HFFc6 (cell line): ENCODE results near the gene EBP. TPM values are rescaled to one million over a fixed set of nuclear protein-coding genes. Genes with fewer than 3 reads are reported as not detected.

Source experiments
- DNase-seq: peaks from one replicate; pipeline ENCODE4 v3.0.0-alpha.2; 2018
- H3K27ac Mint-ChIP-seq: 2 replicates; pipeline ENCODE4 v1.8.0; 2020; ENCODE audit warnings: mild to moderate bottlenecking, mixed read lengths
- H3K27me3 Mint-ChIP-seq: 2 replicates; pipeline ENCODE4 v1.8.0; 2021; ENCODE audit warnings: mild to moderate bottlenecking, moderate library complexity, mixed read lengths; ENCODE audit not compliant: insufficient read depth
- H3K36me3 Mint-ChIP-seq: 2 replicates; pipeline ENCODE4 v1.8.0; 2021; ENCODE audit warnings: low read depth, mixed read lengths
- H3K4me1 Mint-ChIP-seq: 2 replicates; pipeline ENCODE4 v1.8.0; 2020; ENCODE audit warnings: low read depth, mixed read lengths
- H3K4me3 Mint-ChIP-seq: 2 replicates; pipeline ENCODE4 v1.8.0; 2020; ENCODE audit warnings: mild to moderate bottlenecking, moderate library complexity, mixed read lengths
- H3K9me3 Mint-ChIP-seq: 2 replicates; pipeline ENCODE4 v1.8.0; 2020; ENCODE audit warnings: mild to moderate bottlenecking, mixed read lengths
- total RNA-seq, 6 experiments: library from RNA; stranded (reverse); fragmentation: NEBNext Ultra II Directional; extraction: Animal tissue kit (Norgen Biotek cat#: 25700); gene quantifications; 2 replicates in 1 of 6; 3 replicates in 5 of 6; pipeline ENCODE4 v1.2.3, GENCODE V29; 2021
- TF ChIP-seq, protein P1 (sequence below): fragments of 200-600 bp; sonication (generic); IDR thresholded peaks from 2 replicates; pipeline ENCODE4 v1.5.0; 2021; ENCODE audit warnings: antibody characterized with exemption, mild to moderate bottlenecking

EBP gene
- total RNA-seq, 6 experiments from 2014 or later, result 26.0 to 42.2 (median 39.1) TPM

DNA sequence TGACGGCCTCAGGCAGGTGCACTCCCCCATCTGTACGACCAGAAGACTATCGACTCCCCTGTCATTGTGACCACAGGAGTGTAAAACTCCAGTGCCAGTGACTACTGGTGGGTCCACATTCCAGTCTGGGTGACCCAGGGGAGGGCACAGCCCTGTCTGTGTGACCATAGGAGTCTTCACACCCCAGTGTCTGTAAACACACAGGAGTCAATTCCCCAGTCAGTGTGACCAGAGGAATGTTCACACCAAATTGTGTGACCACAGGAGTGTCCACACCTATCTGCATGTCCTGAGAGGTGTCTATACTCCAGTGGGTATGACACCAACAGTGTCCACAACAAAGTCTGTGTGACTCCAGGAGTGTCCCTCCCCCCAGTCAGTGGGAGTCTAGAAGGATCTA is 33.6 kb upstream of the EBP start:
- peaks cover 2% of the 10 kb centered on the region for H3K27me3 Mint-ChIP-seq
- no peak overlapping the region for H3K4me3 Mint-ChIP-seq
- TF ChIP-seq, protein P1, sequence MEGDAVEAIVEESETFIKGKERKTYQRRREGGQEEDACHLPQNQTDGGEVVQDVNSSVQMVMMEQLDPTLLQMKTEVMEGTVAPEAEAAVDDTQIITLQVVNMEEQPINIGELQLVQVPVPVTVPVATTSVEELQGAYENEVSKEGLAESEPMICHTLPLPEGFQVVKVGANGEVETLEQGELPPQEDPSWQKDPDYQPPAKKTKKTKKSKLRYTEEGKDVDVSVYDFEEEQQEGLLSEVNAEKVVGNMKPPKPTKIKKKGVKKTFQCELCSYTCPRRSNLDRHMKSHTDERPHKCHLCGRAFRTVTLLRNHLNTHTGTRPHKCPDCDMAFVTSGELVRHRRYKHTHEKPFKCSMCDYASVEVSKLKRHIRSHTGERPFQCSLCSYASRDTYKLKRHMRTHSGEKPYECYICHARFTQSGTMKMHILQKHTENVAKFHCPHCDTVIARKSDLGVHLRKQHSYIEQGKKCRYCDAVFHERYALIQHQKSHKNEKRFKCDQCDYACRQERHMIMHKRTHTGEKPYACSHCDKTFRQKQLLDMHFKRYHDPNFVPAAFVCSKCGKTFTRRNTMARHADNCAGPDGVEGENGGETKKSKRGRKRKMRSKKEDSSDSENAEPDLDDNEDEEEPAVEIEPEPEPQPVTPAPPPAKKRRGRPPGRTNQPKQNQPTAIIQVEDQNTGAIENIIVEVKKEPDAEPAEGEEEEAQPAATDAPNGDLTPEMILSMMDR, result no peak
- H3K4me1 Mint-ChIP-seq, result peaks cover 37% of the 10 kb centered on the region
- peak overlapping the region; percentile 93 for H3K27ac Mint-ChIP-seq
- no peaks in the 10 kb centered on the region for H3K9me3 Mint-ChIP-seq
- DNase-seq, result no peak
- H3K36me3 Mint-ChIP-seq, result peaks cover 5% of the 10 kb centered on the region; the same call in 1 of the 2 replicates

DNA sequence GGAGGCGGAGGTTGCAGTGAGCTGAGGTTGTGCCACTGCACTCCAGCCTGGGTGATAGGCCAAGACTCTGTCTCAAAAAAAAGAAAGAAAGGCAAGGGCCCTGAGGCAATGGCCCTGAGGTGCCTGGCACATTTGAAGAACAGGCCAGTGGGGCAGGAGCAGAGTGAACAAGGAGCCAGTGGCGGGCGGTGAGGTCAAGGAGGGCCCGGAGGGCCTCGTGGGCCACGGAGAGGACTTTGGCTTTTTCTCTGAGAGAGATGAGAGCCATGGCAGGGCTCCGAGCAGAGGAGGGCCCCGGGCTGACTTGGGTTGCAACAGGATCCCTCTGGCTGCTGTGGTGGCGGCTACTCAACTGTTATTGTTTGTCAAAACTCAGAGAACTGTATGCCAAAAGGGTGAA is 32.3 kb upstream of the EBP start:
- H3K27me3 Mint-ChIP-seq, result peaks cover 2% of the 10 kb centered on the region
- H3K36me3 Mint-ChIP-seq, result peaks cover 5% of the 10 kb centered on the region; the same call in 1 of the 2 replicates
- DNase-seq, result no peak
- no peak overlapping the region for H3K27ac Mint-ChIP-seq
- TF ChIP-seq, protein P1, result no peak
- H3K4me1 Mint-ChIP-seq, result peaks cover 37% of the 10 kb centered on the region
- no peaks in the 10 kb centered on the region for H3K9me3 Mint-ChIP-seq
- H3K4me3 Mint-ChIP-seq, result no peak overlapping the region

DNA sequence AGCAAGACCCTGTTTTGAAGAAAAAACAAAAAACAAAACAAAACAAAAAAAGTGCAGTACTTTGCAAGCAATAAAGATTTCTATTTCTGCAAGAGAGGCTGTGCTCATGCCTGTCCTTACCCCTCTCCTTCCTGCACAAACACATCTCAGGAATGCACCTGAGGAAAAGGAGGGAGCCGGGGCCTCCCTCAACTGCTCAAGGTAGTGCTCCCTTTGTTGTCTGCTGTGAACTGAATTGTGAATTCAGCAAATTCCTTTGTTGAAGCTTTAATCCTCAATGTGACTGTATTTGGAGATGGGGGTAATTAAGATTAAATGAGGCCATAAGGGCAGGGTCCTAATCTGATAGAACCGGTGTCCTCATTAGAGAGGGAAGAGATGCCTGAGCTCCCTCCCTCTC is 31.7 kb upstream of the EBP start:
- H3K27ac Mint-ChIP-seq, result no peak overlapping the region
- TF ChIP-seq, protein P1, result no peak
- no peak for DNase-seq
- peaks cover 37% of the 10 kb centered on the region for H3K4me1 Mint-ChIP-seq
- peaks cover 5% of the 10 kb centered on the region; the same call in 1 of the 2 replicates for H3K36me3 Mint-ChIP-seq
- H3K4me3 Mint-ChIP-seq, result no peak overlapping the region
- H3K9me3 Mint-ChIP-seq, result no peaks in the 10 kb centered on the region
- H3K27me3 Mint-ChIP-seq, result peaks cover 2% of the 10 kb centered on the region

GRCh38 chrX:48490661-48491060 is 30.9 kb upstream of the EBP start:
- Mint-ChIP-seq H3K27ac (peak overlapping the region; percentile 84), H3K4me1 (peaks cover 40% of the 10 kb centered on the region), H3K36me3 (peaks cover 5% of the 10 kb centered on the region; the same call in 1 of the 2 replicates), H3K9me3 (no peaks in the 10 kb centered on the region), H3K4me3 (no peak overlapping the region; the same call in 1 of the 2 replicates), H3K27me3 (peaks cover 2% of the 10 kb centered on the region)
- peak; percentile 19 for DNase-seq
- TF ChIP-seq, protein P1, result no peak

DNA sequence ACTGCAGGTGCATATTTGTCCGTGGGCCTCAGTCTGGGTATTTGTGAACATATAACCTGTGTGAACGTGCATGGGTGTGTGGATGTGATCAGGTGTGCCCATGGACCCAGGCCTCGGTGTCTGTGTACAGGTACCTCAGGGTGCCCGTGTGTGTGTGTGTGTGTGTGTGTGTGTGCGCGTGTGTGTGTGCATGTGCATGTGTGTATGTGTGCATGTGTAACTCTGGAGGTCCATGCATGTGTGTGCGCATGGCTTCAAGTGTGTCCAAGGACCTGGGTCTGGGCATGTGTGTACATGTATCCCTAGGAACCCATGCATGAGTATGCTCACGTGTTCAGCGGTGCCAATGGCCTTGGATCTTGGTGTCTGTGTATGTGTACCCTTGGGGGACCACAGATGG is 29.8 kb upstream of the EBP start:
- Mint-ChIP-seq H3K27ac (peak overlapping the region; percentile 90), H3K9me3 (no peaks in the 10 kb centered on the region), H3K27me3 (peaks cover 3% of the 10 kb centered on the region), H3K4me3 (no peak overlapping the region), H3K4me1 (peaks cover 46% of the 10 kb centered on the region), H3K36me3 (peaks cover 5% of the 10 kb centered on the region; the same call in 1 of the 2 replicates)
- TF ChIP-seq, protein P1, result no peak
- DNase-seq, result no peak
